H1 (cell line): ENCODE results near the gene CXADR. TPM values are rescaled to one million over a fixed set of nuclear protein-coding genes. Genes with fewer than 3 reads are reported as not detected.

Source experiments
- CTCF ChIA-PET: fragments of 300-600 bp; sonication (Branson Sonifier 250); formaldehyde crosslinking; loops from one replicate; lab custom pipeline; 2021; ENCODE audit not compliant: partially characterized antibody; lab: Charles Lee
- POLR2A ChIA-PET: fragments of 300-600 bp; sonication (Branson Sonifier 250); formaldehyde crosslinking; loops from one replicate; lab custom pipeline; 2021; ENCODE audit warnings: inconsistent platforms; ENCODE audit not compliant: partially characterized antibody; lab: Charles Lee
- DNase-seq, 2 experiments: peaks; one replicate each; pipeline versions ENCODE4 v3.0.0 to v3.0.0-alpha.2; 2010 to 2022; ENCODE audit warnings: low spot score in 2 of 2, low read depth in 1 of 2, mixed read lengths in 1 of 2
- FAIRE-seq: peaks from 2 replicates; lab custom pipeline; 2011; peaks lifted over from hg19 to GRCh38; lab: Jason Lieb, UNC
- H2AFZ ChIP-seq: 2 replicates; pipeline ENCODE4 v1.8.1; 2012; ENCODE audit warnings: low read length, inconsistent platforms
- H2AK5ac ChIP-seq: 2 replicates; pipeline ENCODE4 v1.6.1; 2013; ENCODE audit warnings: low read depth, low read length
- H2BK120ac ChIP-seq: replicated peaks from 2 replicates; pipeline ENCODE3; 2013; ENCODE audit warnings: low read depth, low read length, inconsistent platforms
- H2BK12ac ChIP-seq: 2 replicates; pipeline ENCODE4 v1.6.1; 2013; ENCODE audit warnings: low read depth, low read length
- H2BK15ac ChIP-seq: 2 replicates; pipeline ENCODE4 v1.6.1; 2013; ENCODE audit warnings: low read length
- H2BK20ac ChIP-seq: 2 replicates; pipeline ENCODE4 v1.6.1; 2013; ENCODE audit warnings: low read length
- H2BK5ac ChIP-seq: 2 replicates; pipeline ENCODE4 v1.6.1; 2013; ENCODE audit warnings: low read depth, low read length
- H3K14ac ChIP-seq: 2 replicates; pipeline ENCODE4 v1.6.1; 2013; ENCODE audit warnings: inconsistent platforms; ENCODE audit not compliant: insufficient read length
- H3K18ac ChIP-seq: 2 replicates; pipeline ENCODE4 v1.6.1; 2013; ENCODE audit warnings: low read length; ENCODE audit errors: extremely low read depth
- H3K23ac ChIP-seq: 2 replicates; pipeline ENCODE4 v1.6.1; 2013; ENCODE audit warnings: inconsistent platforms; ENCODE audit not compliant: insufficient read length
- H3K23me2 ChIP-seq: 2 replicates; pipeline ENCODE4 v1.6.1; 2013; ENCODE audit warnings: low read depth, low read length
- H3K27ac ChIP-seq: 2 replicates; pipeline ENCODE4 v1.6.1; 2011; ENCODE audit warnings: low read depth, low read length, inconsistent platforms
- H3K27me3 ChIP-seq, 4 experiments: replicated peaks in 1 of 4; 1 replicate in 1 of 4; 2 replicates in 3 of 4; pipeline versions ENCODE4 v1.6.1 to v1.8.1; 2011 to 2013; ENCODE audit warnings: low read length in 3 of 4, mild to moderate bottlenecking in 3 of 4, inconsistent platforms in 2 of 4, mixed read lengths in 2 of 4, moderate library complexity in 1 of 4; ENCODE audit not compliant: control insufficient read depth in 3 of 4, insufficient read depth in 3 of 4; ENCODE audit errors: extremely low read depth in 1 of 4
- H3K36me3 ChIP-seq, 4 experiments: 2 replicates each; pipeline versions ENCODE4 v1.6.1 to v1.8.1; 2011 to 2013; ENCODE audit warnings: mild to moderate bottlenecking in 4 of 4, low read length in 3 of 4, moderate library complexity in 2 of 4, control low read depth in 1 of 4, inconsistent platforms in 1 of 4; ENCODE audit not compliant: insufficient read depth in 4 of 4, control insufficient read depth in 2 of 4
- H3K4ac ChIP-seq: replicated peaks from 2 replicates; pipeline ENCODE3; 2013; ENCODE audit warnings: low read length, low read depth, mixed read lengths, inconsistent platforms; ENCODE audit not compliant: insufficient read length
- H3K4me1 ChIP-seq, 4 experiments: replicated peaks in 1 of 4; 1 replicate in 1 of 4; 2 replicates in 3 of 4; pipeline versions ENCODE4 v1.6.1 to v1.8.1; 2011 to 2013; ENCODE audit warnings: low read length in 3 of 4, inconsistent platforms in 2 of 4, mixed read lengths in 1 of 4; ENCODE audit not compliant: insufficient read depth in 4 of 4, control insufficient read depth in 3 of 4
- H3K4me2 ChIP-seq, 2 experiments: 2 replicates each; pipeline versions ENCODE4 v1.6.1 to v1.8.1; 2011 to 2013; ENCODE audit warnings: low read depth in 2 of 2, low read length in 2 of 2, control low read depth in 1 of 2, inconsistent platforms in 1 of 2, mild to moderate bottlenecking in 1 of 2; ENCODE audit not compliant: insufficient read depth in 1 of 2
- H3K4me3 ChIP-seq, 4 experiments: fragments of 200-600, 300-600 bp in 1 of 4; sonication (generic), shearing (Covaris generic), sonication (Bioruptor Twin) in 1 of 4; 2 replicates each; pipeline versions ENCODE4 v1.5.1 to v1.8.1; 2011 to 2016; ENCODE audit warnings: low read length in 4 of 4, low read depth in 3 of 4, control low read depth in 2 of 4, inconsistent platforms in 2 of 4, mild to moderate bottlenecking in 2 of 4, mixed read lengths in 1 of 4, moderate library complexity in 1 of 4; ENCODE audit not compliant: insufficient read depth in 2 of 4; ENCODE audit errors: extremely low read depth in 1 of 4
- H3K56ac ChIP-seq: replicated peaks from 2 replicates; pipeline ENCODE3; 2013; ENCODE audit warnings: low read depth, mild to moderate bottlenecking, mixed read lengths, low read length, inconsistent platforms; ENCODE audit not compliant: insufficient read length
- H3K79me1 ChIP-seq: 2 replicates; pipeline ENCODE4 v1.6.1; 2013; ENCODE audit warnings: low read depth, low read length, control low read depth
- H3K79me2 ChIP-seq, 2 experiments: 2 replicates each; pipeline versions ENCODE4 v1.6.1 to v1.8.1; 2012 to 2013; ENCODE audit warnings: low read length in 2 of 2, mild to moderate bottlenecking in 2 of 2, inconsistent platforms in 1 of 2; ENCODE audit not compliant: insufficient read depth in 2 of 2, control insufficient read depth in 1 of 2
- H3K9ac ChIP-seq, 4 experiments: replicated peaks in 1 of 4; 1 replicate in 1 of 4; 2 replicates in 3 of 4; pipeline versions ENCODE4 v1.6.1 to v1.8.1; 2011 to 2013; ENCODE audit warnings: low read depth in 3 of 4, low read length in 3 of 4, control low read depth in 2 of 4, mild to moderate bottlenecking in 2 of 4, moderate library complexity in 2 of 4, inconsistent platforms in 1 of 4; ENCODE audit errors: extremely low read depth in 1 of 4
- H3K9me3 ChIP-seq, 2 experiments: 2 replicates each; pipeline versions ENCODE4 v1.6.1 to v1.8.1; 2012 to 2013; ENCODE audit warnings: mild to moderate bottlenecking in 2 of 2, moderate library complexity in 2 of 2, control low read depth in 1 of 2, inconsistent platforms in 1 of 2, low read depth in 1 of 2, low read length in 1 of 2, mixed read lengths in 1 of 2; ENCODE audit not compliant: insufficient read depth in 2 of 2
- H4K20me1 ChIP-seq, 2 experiments: replicated peaks in 1 of 2; 2 replicates each; pipeline versions ENCODE3 to v1.8.1; 2011 to 2013; ENCODE audit warnings: inconsistent platforms in 2 of 2, low read length in 2 of 2, mild to moderate bottlenecking in 1 of 2; ENCODE audit not compliant: insufficient read depth in 2 of 2, control insufficient read depth in 1 of 2
- H4K5ac ChIP-seq: 2 replicates; pipeline ENCODE4 v1.6.1; 2013; ENCODE audit warnings: low read length, low read depth, mixed read lengths, inconsistent platforms; ENCODE audit not compliant: insufficient read length
- H4K8ac ChIP-seq: 2 replicates; pipeline ENCODE4 v1.8.0; 2013; ENCODE audit warnings: mild to moderate bottlenecking, moderate library complexity, low read length, inconsistent platforms; ENCODE audit not compliant: insufficient read depth; ENCODE audit errors: extremely low read depth
- H4K91ac ChIP-seq: replicated peaks from 2 replicates; pipeline ENCODE3; 2013; ENCODE audit warnings: low read length, mixed read lengths, inconsistent platforms; ENCODE audit not compliant: insufficient read length
- BACH1 ChIP-seq: IDR thresholded peaks from 2 replicates; pipeline ENCODE4 v1.6.1; 2012; ENCODE audit warnings: low read length, improper control_type of control experiment
- KDM1A ChIP-seq: fragments of 200-600, 300-600 bp; sonication (generic); IDR thresholded peaks from 2 replicates; pipeline ENCODE4 v1.7.1; 2016; ENCODE audit warnings: mild to moderate bottlenecking, low read length, borderline replicate concordance
- SIN3A ChIP-seq, 2 experiments: IDR thresholded peaks in 1 of 2; conservative IDR thresholded peaks in 1 of 2; 2 replicates each; pipeline ENCODE4 v1.6.1; 2011 to 2012; ENCODE audit warnings: low read length in 2 of 2, improper control_type of control experiment in 1 of 2, low read depth in 1 of 2, mild to moderate bottlenecking in 1 of 2
- TCF12 ChIP-seq: IDR thresholded peaks from 2 replicates; pipeline ENCODE4 v1.6.1; 2011; ENCODE audit warnings: low read depth, mild to moderate bottlenecking, low read length
- USF2 ChIP-seq: IDR thresholded peaks from 2 replicates; pipeline ENCODE4 v1.6.1; 2011; ENCODE audit warnings: low read length, improper control_type of control experiment
- WGBS, 2 experiments: shearing (Covaris generic) in 1 of 2; methylation state at CpG; one replicate each; pipeline versions ENCODE4 v1.1.6 to v1.1.7; 2013 to 2015; ENCODE audit warnings: low lambda C conversion rate in 2 of 2, mixed read lengths in 2 of 2, inconsistent platforms in 1 of 2, low coverage in 1 of 2, missing lambda C conversion rate in 1 of 2; ENCODE audit not compliant: insufficient replicate concordance in 2 of 2, insufficient coverage in 1 of 2, insufficient read length in 1 of 2; ENCODE audit errors: extremely low coverage in 1 of 2, missing lambda C conversion rate in 1 of 2; 5-methylcytosine and 5-hydroxymethylcytosine counted together
- polyA plus RNA-seq, 7 experiments: library from polyadenylated mRNA; depleted of rRNA in 3 of 7; stranded (reverse) in 5 of 7; unstranded in 2 of 7; fragments of >200 nt in 5 of 7; fragments of 200-250 nt in 2 of 7; gene quantifications; 1 replicate in 5 of 7; 2 replicates in 1 of 7; 4 replicates in 1 of 7; pipeline versions ENCODE4 v1.2.1 to v1.2.3, GENCODE V29; 2011 to 2013; ENCODE audit warnings: missing spikeins in 2 of 7, mixed read lengths in 2 of 7
- total RNA-seq: library from RNA; stranded (reverse); fragmentation: NEBNext Ultra II Directional; extraction: Animal tissue kit (Norgen Biotek cat#: 25700); gene quantifications from 2 replicates; pipeline ENCODE4 v1.2.1, GENCODE V29; 2021

CXADR gene
- total and polyA plus RNA-seq, 2 of the 8 experiments (the other 6 are each of a cell fraction or from before 2014, with no cell fraction given), result 45.6 to 145 TPM

DNA sequence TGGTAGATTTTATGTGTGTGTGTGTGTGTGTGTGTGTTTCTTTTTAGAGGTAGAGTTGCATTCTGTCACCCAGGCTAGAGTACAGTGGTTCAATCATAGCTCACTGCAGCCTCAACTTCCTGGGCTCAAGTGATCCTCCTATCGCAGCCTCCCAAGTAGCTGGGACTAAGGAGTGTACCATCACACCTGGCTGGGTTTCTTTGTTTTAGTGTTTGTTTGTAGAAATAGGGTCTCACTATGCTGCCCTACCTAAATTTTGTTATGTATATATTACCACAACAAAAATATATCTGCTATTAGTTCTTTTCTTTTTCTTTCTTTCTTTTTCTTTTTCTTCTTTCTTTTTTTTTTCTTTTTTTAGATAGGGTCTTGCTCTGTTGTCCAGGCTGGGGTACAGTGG, 43.1 kb upstream of the CXADR start:
- Histone ChIP-seq H3K9me3 (no peaks in the 10 kb centered on the region), H3K4me1 (peaks cover 0 to 3% (median 0%) of the 10 kb centered on the region in 4 experiments; a peak in 1 of 7 replicates), H3K4me2 (no peak overlapping the region), H2BK120ac (no peak overlapping the region), H3K14ac (no peak overlapping the region), H2BK20ac (no peak overlapping the region), H3K4me3 (no peak overlapping the region), H3K27me3 (no peaks in the 10 kb centered on the region), H3K79me1 (no peaks in the 10 kb centered on the region), H3K18ac (no peak overlapping the region), H4K8ac (no peak overlapping the region), H3K23me2 (no peaks in the 10 kb centered on the region), H3K27ac (no peak overlapping the region), H2BK12ac (no peak overlapping the region), H4K5ac (no peak overlapping the region), H3K56ac (no peak overlapping the region), H2BK5ac (no peak overlapping the region), H2AFZ (no peak overlapping the region), H4K20me1 (no peaks in the 10 kb centered on the region), H3K79me2 (no peaks in the 10 kb centered on the region), H3K9ac (no peak overlapping the region), H3K4ac (no peak overlapping the region), H2AK5ac (no peak overlapping the region), H3K23ac (no peak overlapping the region), H4K91ac (no peak overlapping the region), H2BK15ac (no peak overlapping the region), H3K36me3 (no peaks in the 10 kb centered on the region)
- POLR2A ChIA-PET, result interaction anchor here (1.0 kb wide), 1 partner anchor 14 kb away, joined by 5 read pairs; no protein-coding TSS in a partner anchor
- CTCF ChIA-PET, result interaction anchor here (0.6 kb wide), 1 partner anchor 14 kb away, joined by 3 read pairs; no protein-coding TSS in a partner anchor
- 100% methylated on average over 1 of the region's 1 CpG; no CpG with 5 or more reads in 1 of the 2 experiments for WGBS, 2 experiments
- DNase-seq (no peak), FAIRE-seq (no peak)
- TF ChIP-seq SIN3A (conservative IDR thresholded peaks at IDR 0.05 in 1 of 2, IDR thresholded peaks at IDR 0.05 in 1 of 2; ENCODE audit: low read depth in 1 of 2, low read length in 2 of 2), result no peak
- no peak for TF ChIP-seq KDM1A
- no peak for TF ChIP-seq TCF12
- TF ChIP-seq BACH1, result no peak
- no peak for TF ChIP-seq USF2
